PC-9 (cell line): Measurements from ENCODE around the gene APCDD1L. TPM values are rescaled to one million over a fixed set of nuclear protein-coding genes. Genes with fewer than 3 reads are reported as not detected.

Experiments used
- BruUV-seq: library from RNA; stranded (reverse); fragments of 400-500 nt; replicated peaks from 2 replicates; lab custom pipeline; 2021; lab: Mats Ljungman, UMichigan
- CTCF ChIA-PET: fragments of 300-600 bp; sonication (Branson Sonifier 250); formaldehyde crosslinking; loops from one replicate; lab custom pipeline; 2022; ENCODE audit warnings: antibody characterized with exemption; lab: Charles Lee
- POLR2A ChIA-PET: fragments of 300-600 bp; sonication (Branson Sonifier 250); formaldehyde crosslinking; loops from one replicate; lab custom pipeline; 2022; ENCODE audit warnings: antibody characterized with exemption; ENCODE audit not compliant: unreplicated experiment; lab: Charles Lee
- DNase-seq, 2 experiments: peaks; one replicate each; pipeline versions ENCODE4 v3.0.0 to v3.0.0-alpha.2; 2015 to 2022; ENCODE audit warnings: mixed read lengths in 1 of 2
- H2AFZ ChIP-seq: fragments of 200-600 bp; sonication (generic); 2 replicates; pipeline ENCODE4 v1.8.1; 2017; ENCODE audit warnings: antibody characterized with exemption
- H3F3A ChIP-seq: fragments of 200-600 bp; sonication (generic); 2 replicates; pipeline ENCODE4 v1.8.1; 2017; ENCODE audit warnings: antibody characterized with exemption, mild to moderate bottlenecking, low read depth; ENCODE audit not compliant: insufficient read depth
- H3K27ac ChIP-seq: fragments of 200-600 bp; sonication (generic); 2 replicates; pipeline ENCODE4 v1.6.1; 2016; ENCODE audit warnings: mixed run types
- H3K27me3 ChIP-seq: fragments of 200-600 bp; sonication (generic); 2 replicates; pipeline ENCODE4 v1.6.1; 2016; ENCODE audit warnings: low read depth, mixed run types; ENCODE audit not compliant: insufficient read depth
- H3K36me3 ChIP-seq: fragments of 200-600 bp; sonication (generic); 2 replicates; pipeline ENCODE4 v1.6.1; 2016; ENCODE audit warnings: low read depth, mixed run types
- H3K4me1 ChIP-seq: fragments of 200-600 bp; sonication (generic); replicated peaks from 2 replicates; pipeline ENCODE4 v1.6.1; 2016; ENCODE audit warnings: mixed run types; ENCODE audit not compliant: insufficient read depth
- H3K4me2 ChIP-seq: fragments of 200-600 bp; sonication (generic); 2 replicates; pipeline ENCODE4 v1.6.1; 2017; ENCODE audit warnings: mixed run types
- H3K4me3 ChIP-seq: fragments of 200-600 bp; sonication (generic); 2 replicates; pipeline ENCODE4 v1.6.1; 2016; ENCODE audit warnings: mixed run types
- H3K79me2 ChIP-seq: fragments of 200-600 bp; sonication (generic); 2 replicates; pipeline ENCODE4 v1.6.1; 2017; ENCODE audit warnings: low read depth, mixed run types
- H3K9me2 ChIP-seq: fragments of 200-600 bp; sonication (generic); 2 replicates; pipeline ENCODE4 v1.8.1; 2017; ENCODE audit warnings: mild to moderate bottlenecking; ENCODE audit not compliant: insufficient read depth
- H3K9me3 ChIP-seq: fragments of 200-600 bp; sonication (generic); 2 replicates; pipeline ENCODE4 v1.8.1; 2016; ENCODE audit warnings: low read depth; ENCODE audit not compliant: insufficient read depth
- H4K20me1 ChIP-seq: fragments of 200-600 bp; sonication (generic); 2 replicates; pipeline ENCODE4 v1.8.1; 2017; ENCODE audit not compliant: insufficient read depth
- CTCF ChIP-seq: fragments of 200-600 bp; sonication (generic); conservative IDR thresholded peaks from 2 replicates; pipeline ENCODE4 v1.6.1; 2017; ENCODE audit warnings: mixed run types, antibody characterized with exemption, mild to moderate bottlenecking, moderate library complexity
- EZH2 ChIP-seq: fragments of 200-600 bp; sonication (generic); IDR thresholded peaks from 2 replicates; pipeline ENCODE4 v1.8.0; 2017; ENCODE audit warnings: antibody characterized with exemption, low read depth
- intact Hi-C: fragments of 100-400 bp; cut with micrococcal nuclease; formaldehyde crosslinking; loops from one replicate; pipeline ENCODE4 v1.10.0; 2022; ENCODE audit not compliant: unreplicated experiment
- total RNA-seq: library from RNA; stranded (reverse); gene quantifications from 2 replicates; pipeline ENCODE4 v1.2.3, GENCODE V29; 2021

Gene APCDD1L
- total RNA-seq, 1 experiment from 2014 or later: 3.0 TPM

- intact Hi-C loops: no loop called here
- H3K27ac ChIP-seq: no peak overlapping the region
- POLR2A ChIA-PET: interaction anchor here (0.7 kb wide), 1 partner anchor 50 kb away, joined by 4 read pairs; no protein-coding TSS in a partner anchor
- H3F3A ChIP-seq: no peaks in the 10 kb centered on the region
- H3K4me3 ChIP-seq: no peak overlapping the region
- H3K79me2 ChIP-seq: no peaks in the 10 kb centered on the region
- no peaks in the 10 kb centered on the region for H3K9me3 ChIP-seq
- no peaks in the 10 kb centered on the region for H3K4me1 ChIP-seq
- DNase-seq: no peak
- CTCF ChIA-PET: no interaction called here
- H3K4me2 ChIP-seq: no peak overlapping the region
- no TSS peak for BruUV-seq
- H3K27me3 ChIP-seq: no peaks in the 10 kb centered on the region
- no peaks in the 10 kb centered on the region for H4K20me1 ChIP-seq
- no peak for TF ChIP-seq EZH2
- TF ChIP-seq CTCF: no peak
- H3K9me2 ChIP-seq: no peaks in the 10 kb centered on the region
- no peaks in the 10 kb centered on the region for H3K36me3 ChIP-seq
- H2AFZ ChIP-seq: no peak overlapping the region
Measured at GRCh38 chr20:58457083-58457695, 58.0 kb downstream of the APCDD1L start.

- ChIA-PET CTCF (no interaction called here), POLR2A (interaction anchor here (0.6 kb wide), 1 partner anchor 417 kb away, joined by 9 read pairs; no protein-coding TSS in a partner anchor)
- intact Hi-C loops: no loop called here
- H3F3A ChIP-seq: no peaks in the 10 kb centered on the region
- no peaks in the 10 kb centered on the region for H3K9me2 ChIP-seq
- no TSS peak for BruUV-seq
- H3K4me2 ChIP-seq: no peak overlapping the region
- H3K36me3 ChIP-seq: no peaks in the 10 kb centered on the region
- no peak for DNase-seq
- no peak overlapping the region for H3K27ac ChIP-seq
- no peak overlapping the region for H3K4me3 ChIP-seq
- no peak overlapping the region for H2AFZ ChIP-seq
- H4K20me1 ChIP-seq: no peaks in the 10 kb centered on the region
- H3K79me2 ChIP-seq: no peaks in the 10 kb centered on the region
- no peaks in the 10 kb centered on the region for H3K4me1 ChIP-seq
- no peak for TF ChIP-seq EZH2
- no peak for TF ChIP-seq CTCF
- no peaks in the 10 kb centered on the region for H3K27me3 ChIP-seq
- H3K9me3 ChIP-seq: no peaks in the 10 kb centered on the region
Measured at GRCh38 chr20:58454460-58454859, 60.7 kb downstream of the APCDD1L start.

- intact Hi-C loops: no loop called here
- H3K27ac ChIP-seq: no peak overlapping the region
Measured at GRCh38 chr20:58453391-58453790, 61.8 kb downstream of the APCDD1L start.

More at GRCh38 chr20:58453391-58453790, 61.8 kb downstream of the APCDD1L start:
- Histone ChIP-seq H3K36me3 (no peaks in the 10 kb centered on the region), H3F3A (peaks cover 8% of the 10 kb centered on the region; the same call in 1 of the 2 replicates), H3K4me2 (no peak overlapping the region), H4K20me1 (no peaks in the 10 kb centered on the region), H3K9me2 (no peaks in the 10 kb centered on the region), H3K79me2 (no peaks in the 10 kb centered on the region), H3K27me3 (no peaks in the 10 kb centered on the region), H2AFZ (no peak overlapping the region), H3K4me3 (no peak overlapping the region), H3K9me3 (no peaks in the 10 kb centered on the region), H3K4me1 (no peaks in the 10 kb centered on the region)
- DNase-seq: no peak
- TF ChIP-seq EZH2 (no peak), CTCF (no peak)
- BruUV-seq: no TSS peak
- ChIA-PET POLR2A (no interaction called here), CTCF (no interaction called here)
